PC-9 (cell line): ENCODE measurements around the gene KRTAP5-10. TPM values are rescaled to one million over a fixed set of nuclear protein-coding genes. Genes with fewer than 3 reads are reported as not detected.

Source experiments
- BruUV-seq: library from RNA; stranded (reverse); fragments of 400-500 nt; replicated peaks from 2 replicates; lab custom pipeline; 2021; lab: Mats Ljungman, UMichigan
- CTCF ChIA-PET: fragments of 300-600 bp; sonication (Branson Sonifier 250); formaldehyde crosslinking; loops from one replicate; lab custom pipeline; 2022; ENCODE audit warnings: antibody characterized with exemption; lab: Charles Lee
- POLR2A ChIA-PET: fragments of 300-600 bp; sonication (Branson Sonifier 250); formaldehyde crosslinking; loops from one replicate; lab custom pipeline; 2022; ENCODE audit warnings: antibody characterized with exemption; ENCODE audit not compliant: unreplicated experiment; lab: Charles Lee
- DNase-seq, 2 experiments: peaks; one replicate each; pipeline versions ENCODE4 v3.0.0 to v3.0.0-alpha.2; 2015 to 2022; ENCODE audit warnings: mixed read lengths in 1 of 2
- H2AFZ ChIP-seq: fragments of 200-600 bp; sonication (generic); 2 replicates; pipeline ENCODE4 v1.8.1; 2017; ENCODE audit warnings: antibody characterized with exemption
- H3F3A ChIP-seq: fragments of 200-600 bp; sonication (generic); 2 replicates; pipeline ENCODE4 v1.8.1; 2017; ENCODE audit warnings: antibody characterized with exemption, mild to moderate bottlenecking, low read depth; ENCODE audit not compliant: insufficient read depth
- H3K27ac ChIP-seq: fragments of 200-600 bp; sonication (generic); 2 replicates; pipeline ENCODE4 v1.6.1; 2016; ENCODE audit warnings: mixed run types
- H3K27me3 ChIP-seq: fragments of 200-600 bp; sonication (generic); 2 replicates; pipeline ENCODE4 v1.6.1; 2016; ENCODE audit warnings: low read depth, mixed run types; ENCODE audit not compliant: insufficient read depth
- H3K36me3 ChIP-seq: fragments of 200-600 bp; sonication (generic); 2 replicates; pipeline ENCODE4 v1.6.1; 2016; ENCODE audit warnings: low read depth, mixed run types
- H3K4me1 ChIP-seq: fragments of 200-600 bp; sonication (generic); replicated peaks from 2 replicates; pipeline ENCODE4 v1.6.1; 2016; ENCODE audit warnings: mixed run types; ENCODE audit not compliant: insufficient read depth
- H3K4me2 ChIP-seq: fragments of 200-600 bp; sonication (generic); 2 replicates; pipeline ENCODE4 v1.6.1; 2017; ENCODE audit warnings: mixed run types
- H3K4me3 ChIP-seq: fragments of 200-600 bp; sonication (generic); 2 replicates; pipeline ENCODE4 v1.6.1; 2016; ENCODE audit warnings: mixed run types
- H3K79me2 ChIP-seq: fragments of 200-600 bp; sonication (generic); 2 replicates; pipeline ENCODE4 v1.6.1; 2017; ENCODE audit warnings: low read depth, mixed run types
- H3K9me2 ChIP-seq: fragments of 200-600 bp; sonication (generic); 2 replicates; pipeline ENCODE4 v1.8.1; 2017; ENCODE audit warnings: mild to moderate bottlenecking; ENCODE audit not compliant: insufficient read depth
- H3K9me3 ChIP-seq: fragments of 200-600 bp; sonication (generic); 2 replicates; pipeline ENCODE4 v1.8.1; 2016; ENCODE audit warnings: low read depth; ENCODE audit not compliant: insufficient read depth
- H4K20me1 ChIP-seq: fragments of 200-600 bp; sonication (generic); 2 replicates; pipeline ENCODE4 v1.8.1; 2017; ENCODE audit not compliant: insufficient read depth
- CTCF ChIP-seq: fragments of 200-600 bp; sonication (generic); conservative IDR thresholded peaks from 2 replicates; pipeline ENCODE4 v1.6.1; 2017; ENCODE audit warnings: mixed run types, antibody characterized with exemption, mild to moderate bottlenecking, moderate library complexity
- EZH2 ChIP-seq: fragments of 200-600 bp; sonication (generic); IDR thresholded peaks from 2 replicates; pipeline ENCODE4 v1.8.0; 2017; ENCODE audit warnings: antibody characterized with exemption, low read depth
- intact Hi-C: fragments of 100-400 bp; cut with micrococcal nuclease; formaldehyde crosslinking; loops from one replicate; pipeline ENCODE4 v1.10.0; 2022; ENCODE audit not compliant: unreplicated experiment
- total RNA-seq: library from RNA; stranded (reverse); gene quantifications from 2 replicates; pipeline ENCODE4 v1.2.3, GENCODE V29; 2021

KRTAP5-10 gene
- total RNA-seq, 1 experiment from 2014 or later = not detected

DNA sequence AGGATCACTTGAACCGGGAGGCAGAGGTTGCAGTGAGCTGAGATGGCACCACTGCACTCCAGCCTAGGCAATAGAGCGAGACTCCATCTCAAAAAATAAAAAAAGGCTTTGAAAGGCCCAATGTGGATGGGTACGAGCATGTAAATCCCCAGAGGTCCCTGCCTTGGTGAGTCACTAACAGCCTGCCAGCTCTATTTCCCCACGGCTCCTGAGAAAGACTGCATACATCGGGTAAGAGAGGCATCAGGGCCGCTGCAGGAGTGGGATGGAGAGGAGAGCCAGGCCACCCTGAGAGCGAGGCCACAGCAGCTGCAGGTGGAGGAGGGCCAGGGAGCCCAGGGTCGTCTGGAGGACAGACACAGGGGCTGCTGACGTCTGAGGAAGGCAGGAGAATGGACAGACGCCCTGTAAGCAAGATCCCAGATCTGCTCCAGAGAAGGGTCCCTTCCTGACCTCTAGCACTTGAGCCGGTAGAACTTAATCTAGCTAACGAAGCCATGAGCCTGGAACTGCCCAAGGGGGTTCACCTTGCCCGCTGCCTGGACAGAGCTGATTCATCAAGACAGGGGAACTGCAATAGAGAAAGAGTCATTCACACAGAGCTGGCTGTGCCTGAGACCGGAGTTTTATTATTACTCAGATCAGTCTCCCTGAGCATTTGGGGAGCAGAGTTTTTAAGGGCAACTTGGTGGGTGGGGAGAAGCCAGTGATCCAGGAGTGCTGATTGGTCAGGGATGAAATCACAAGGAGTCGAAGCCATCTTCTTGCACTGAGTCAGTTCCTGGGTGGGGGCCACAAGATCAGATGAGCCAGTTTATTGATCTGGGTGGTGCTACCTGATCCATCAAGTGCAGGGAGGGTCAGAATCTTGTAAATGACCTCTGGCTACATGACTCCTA lies 22.2 kb upstream of the KRTAP5-10 start:
- no peaks in the 10 kb centered on the region for H3K9me3 ChIP-seq
- no peak overlapping the region for H2AFZ ChIP-seq
- intact Hi-C loops = no loop called here
- BruUV-seq = no TSS peak
- H3K4me2 ChIP-seq = no peak overlapping the region
- 0 out of 2 replicates have a peak, but pooled peaks cover 5% of the 10 kb centered on the region for H3K4me1 ChIP-seq
- no peaks in the 10 kb centered on the region for H3K9me2 ChIP-seq
- H3K79me2 ChIP-seq = no peaks in the 10 kb centered on the region
- ChIA-PET CTCF (no interaction called here), POLR2A (no interaction called here)
- no peak overlapping the region for H3K4me3 ChIP-seq
- no peak for TF ChIP-seq CTCF
- no peak for TF ChIP-seq EZH2
- no peak overlapping the region for H3K27ac ChIP-seq
- peaks cover 25% of the 10 kb centered on the region for H3K27me3 ChIP-seq
- no peaks in the 10 kb centered on the region for H3F3A ChIP-seq
- no peaks in the 10 kb centered on the region for H3K36me3 ChIP-seq
- DNase-seq = no peak
- H4K20me1 ChIP-seq = no peaks in the 10 kb centered on the region

GRCh38 chr11:71543866-71544265 lies 21.5 kb upstream of the KRTAP5-10 start:
- POLR2A ChIA-PET = no interaction called here
- DNase-seq = no peak
- intact Hi-C loops = no loop called here
- H3K27ac ChIP-seq = no peak overlapping the region
- TF ChIP-seq CTCF = no peak
- no peak for TF ChIP-seq EZH2
- no peaks in the 10 kb centered on the region for H4K20me1 ChIP-seq
- no peak overlapping the region for H3K4me2 ChIP-seq
- no peaks in the 10 kb centered on the region for H3K9me3 ChIP-seq
- no peaks in the 10 kb centered on the region for H3K79me2 ChIP-seq
- no TSS peak for BruUV-seq
- H3K4me3 ChIP-seq = no peak overlapping the region
- peaks cover 33% of the 10 kb centered on the region for H3K27me3 ChIP-seq
- H3K9me2 ChIP-seq = no peaks in the 10 kb centered on the region
- no peaks in the 10 kb centered on the region for H3F3A ChIP-seq
- CTCF ChIA-PET = no interaction called here
- H2AFZ ChIP-seq = no peak overlapping the region
- no peaks in the 10 kb centered on the region for H3K36me3 ChIP-seq
- H3K4me1 ChIP-seq = 0 out of 2 replicates have a peak, but pooled peaks cover 5% of the 10 kb centered on the region

GRCh38 chr11:71544525-71545214 lies 20.7 kb upstream of the KRTAP5-10 start:
- H3K79me2 ChIP-seq = no peaks in the 10 kb centered on the region
- no peak overlapping the region for H3K27ac ChIP-seq
- no TSS peak for BruUV-seq
- ChIA-PET POLR2A (no interaction called here), CTCF (no interaction called here)
- H4K20me1 ChIP-seq = no peaks in the 10 kb centered on the region
- no peak for DNase-seq
- H3K27me3 ChIP-seq = peaks cover 41% of the 10 kb centered on the region
- H3K4me3 ChIP-seq = no peak overlapping the region
- H2AFZ ChIP-seq = no peak overlapping the region
- intact Hi-C loops = no loop called here
- H3K9me2 ChIP-seq = no peaks in the 10 kb centered on the region
- H3K36me3 ChIP-seq = no peaks in the 10 kb centered on the region
- H3K4me2 ChIP-seq = no peak overlapping the region
- no peaks in the 10 kb centered on the region for H3F3A ChIP-seq
- TF ChIP-seq EZH2 = no peak
- no peak for TF ChIP-seq CTCF
- H3K4me1 ChIP-seq = 0 out of 2 replicates have a peak, but pooled peaks cover 5% of the 10 kb centered on the region
- no peaks in the 10 kb centered on the region for H3K9me3 ChIP-seq
